HCT116 (cell line): ENCODE results near the gene SLC25A41. TPM values are rescaled to one million over a fixed set of nuclear protein-coding genes. Genes with fewer than 3 reads are reported as not detected.
A peak's percentile ranks its signal among the peaks of the same experiment; 100 is the strongest.

ENCODE experiments used
- ATAC-seq: fragments of 200-7000 bp; cut with Tn5 transposase; 2 replicates; pipeline ENCODE4 v1.9.1; 2020; ENCODE audit warnings: mild to moderate bottlenecking, moderate library complexity
- BruUV-seq: library from RNA; stranded (reverse); fragments of 400-500 nt; replicated peaks from 2 replicates; lab custom pipeline; 2021; lab: Mats Ljungman, UMichigan
- CTCF ChIA-PET: fragments of 300-600 bp; sonication (Branson Sonifier 250); formaldehyde crosslinking; loops from one replicate; lab custom pipeline; 2021; ENCODE audit warnings: antibody characterized with exemption; lab: Charles Lee
- POLR2A ChIA-PET: fragments of 300-600, 350-600 bp; sonication (Branson Sonifier 250); formaldehyde crosslinking; loops from one replicate; lab custom pipeline; 2021; ENCODE audit warnings: antibody characterized with exemption; lab: Charles Lee
- RAD21 ChIA-PET, 2 experiments: fragments of 300-600 bp; sonication (Branson Sonifier 250); formaldehyde crosslinking; loops; one replicate each; lab custom pipeline; 2023; ENCODE audit warnings: low total read pairs in 2 of 2; ENCODE audit not compliant: uncharacterized antibody in 2 of 2, unreplicated experiment in 2 of 2, low non-redundant PET in 1 of 2; lab: Charles Lee
- DNase-seq: peaks from one replicate; pipeline ENCODE4 v3.0.0-alpha.2; 2010; ENCODE audit warnings: low read depth, low spot score
- H2AFZ ChIP-seq: fragments of 200-600 bp; shearing (Covaris generic), sonication (generic); 2 replicates; pipeline ENCODE4 v1.6.1; 2017; ENCODE audit warnings: low read depth, mixed run types, mixed read lengths, antibody characterized with exemption, low read length; ENCODE audit not compliant: poor library complexity, severe bottlenecking
- H3K27ac ChIP-seq: 2 replicates; pipeline ENCODE4 v1.5.1; 2012; ENCODE audit warnings: low read depth, low read length
- H3K27me3 ChIP-seq: fragments of 200-600 bp; sonication (generic); 2 replicates; pipeline ENCODE4 v1.6.1; 2016; ENCODE audit warnings: mixed run types, low read length, mixed read lengths; ENCODE audit not compliant: insufficient read depth
- H3K36me3 ChIP-seq, 2 experiments: fragments of 200-500 bp in 1 of 2; fragments of 200-600 bp in 1 of 2; sonication (Bioruptor generic) in 1 of 2; sonication (generic) in 1 of 2; 2 replicates each; pipeline versions ENCODE4 v1.5.1 to v1.6.1; 2014 to 2016; ENCODE audit warnings: low read length in 2 of 2, inconsistent platforms in 1 of 2, mixed read lengths in 1 of 2, mixed run types in 1 of 2; ENCODE audit not compliant: insufficient read depth in 2 of 2, control insufficient read depth in 1 of 2
- H3K4me1 ChIP-seq, 2 experiments: fragments of 200-600 bp in 1 of 2; sonication (generic) in 1 of 2; 2 replicates each; pipeline versions ENCODE4 v1.5.1 to v1.6.1; 2012 to 2017; ENCODE audit warnings: low read length in 2 of 2, inconsistent platforms in 1 of 2, mild to moderate bottlenecking in 1 of 2, mixed read lengths in 1 of 2, mixed run types in 1 of 2, moderate library complexity in 1 of 2; ENCODE audit not compliant: insufficient read depth in 2 of 2, control insufficient read depth in 1 of 2
- H3K4me2 ChIP-seq: fragments of 200-600 bp; sonication (generic); 2 replicates; pipeline ENCODE4 v1.6.1; 2017; ENCODE audit warnings: mixed run types, low read length, mixed read lengths
- H3K4me3 ChIP-seq, 2 experiments: fragments of 200-600 bp in 1 of 2; sonication (generic) in 1 of 2; replicated peaks in 1 of 2; 2 replicates each; pipeline ENCODE4 v1.5.1; 2011 to 2016; ENCODE audit warnings: low read length in 2 of 2, control low read depth in 1 of 2, low read depth in 1 of 2, mild to moderate bottlenecking in 1 of 2, mixed read lengths in 1 of 2, mixed run types in 1 of 2
- H3K79me2 ChIP-seq: fragments of 200-600 bp; sonication (generic); 2 replicates; pipeline ENCODE4 v1.6.1; 2017; ENCODE audit warnings: mild to moderate bottlenecking, mixed run types, low read length, moderate library complexity, mixed read lengths; ENCODE audit not compliant: insufficient read depth
- H3K9ac ChIP-seq: fragments of 200-600 bp; sonication (generic); 2 replicates; pipeline ENCODE4 v1.6.1; 2016; ENCODE audit warnings: low read length, mixed read lengths
- H3K9me2 ChIP-seq: fragments of 200-600 bp; sonication (generic), shearing (Covaris generic); 2 replicates; pipeline ENCODE4 v1.6.1; 2017; ENCODE audit warnings: mixed run types, mild to moderate bottlenecking, moderate library complexity; ENCODE audit not compliant: insufficient read depth
- H3K9me3 ChIP-seq, 2 experiments: fragments of 200-500 bp in 1 of 2; fragments of 200-600 bp in 1 of 2; sonication (Bioruptor generic) in 1 of 2; sonication (generic) in 1 of 2; 2 replicates each; pipeline ENCODE4 v1.6.1; 2014 to 2017; ENCODE audit warnings: low read length in 2 of 2, mixed read lengths in 2 of 2, inconsistent platforms in 1 of 2, low read depth in 1 of 2, mild to moderate bottlenecking in 1 of 2, mixed run types in 1 of 2, moderate library complexity in 1 of 2; ENCODE audit not compliant: control insufficient read depth in 1 of 2, insufficient read depth in 1 of 2
- H4K20me1 ChIP-seq: fragments of 200-600 bp; sonication (generic), shearing (Covaris generic); 2 replicates; pipeline ENCODE4 v1.6.1; 2017; ENCODE audit warnings: mixed run types, mild to moderate bottlenecking, moderate library complexity; ENCODE audit not compliant: insufficient read depth
- ATF3 ChIP-seq: IDR thresholded peaks from 2 replicates; pipeline ENCODE4 v1.6.1; 2012
- CBX3 ChIP-seq: IDR thresholded peaks from 2 replicates; pipeline ENCODE4 v1.6.1; 2012; ENCODE audit warnings: low read depth
- CTCF ChIP-seq, 3 experiments: fragments of 200-600 bp in 1 of 3; sonication (generic) in 1 of 3; IDR thresholded peaks in 2 of 3; conservative IDR thresholded peaks in 1 of 3; 2 replicates each; pipeline ENCODE4 v1.5.1; 2012 to 2017; ENCODE audit warnings: low read depth in 2 of 3, low read length in 2 of 3, antibody characterized with exemption in 1 of 3, borderline replicate concordance in 1 of 3, control low read depth in 1 of 3, mild to moderate bottlenecking in 1 of 3, mixed read lengths in 1 of 3, mixed run types in 1 of 3, moderate library complexity in 1 of 3; ENCODE audit not compliant: insufficient read depth in 1 of 3
- FOSL1 ChIP-seq: IDR thresholded peaks from 2 replicates; pipeline ENCODE4 v1.6.1; 2012; ENCODE audit warnings: low read depth
- MAX ChIP-seq: IDR thresholded peaks from 2 replicates; pipeline ENCODE4 v1.6.1; 2012
- POLR2AphosphoS5 ChIP-seq: IDR thresholded peaks from 2 replicates; pipeline ENCODE4 v1.6.1; 2011; ENCODE audit warnings: mild to moderate bottlenecking, low read depth, low read length, moderate library complexity
- RAD21 ChIP-seq: IDR thresholded peaks from 2 replicates; pipeline ENCODE4 v1.6.1; 2012; ENCODE audit warnings: low read depth, mild to moderate bottlenecking
- SIN3A ChIP-seq: IDR thresholded peaks from 2 replicates; pipeline ENCODE4 v1.6.1; 2012; ENCODE audit warnings: low read depth
- SP1 ChIP-seq: IDR thresholded peaks from 2 replicates; pipeline ENCODE4 v1.6.1; 2012; ENCODE audit warnings: low read depth
- TCF7L2 ChIP-seq: IDR thresholded peaks from 2 replicates; pipeline ENCODE4 v1.7.0; 2011; ENCODE audit warnings: borderline replicate concordance, inconsistent platforms; ENCODE audit not compliant: insufficient read depth, insufficient read length; ENCODE audit errors: extremely low read depth
- ZFX ChIP-seq: fragments of 450-650 bp; IDR thresholded peaks from 2 replicates; pipeline ENCODE4 v1.6.1; 2017
- ZNF274 ChIP-seq: fragments of 200-500 bp; sonication (Bioruptor generic); IDR thresholded peaks from 2 replicates; pipeline ENCODE4 v1.6.1; 2014; ENCODE audit warnings: mild to moderate bottlenecking, low read depth, low read length, inconsistent platforms
- intact Hi-C: fragments of 100-400 bp; cut with micrococcal nuclease; formaldehyde crosslinking; loops from 2 replicates; pipeline ENCODE4 v1.10.0; 2022
- total RNA-seq: library from RNA; stranded (reverse); gene quantifications from one replicate; pipeline ENCODE4 v1.2.1, GENCODE V29; 2021; ENCODE audit not compliant: unreplicated experiment

SLC25A41 gene
- total RNA-seq, 1 experiment from 2014 or later = 0.93 TPM

GRCh38 chr19:6465006-6465405, 31.4 kb upstream of the SLC25A41 start:
- DNase-seq = no peak
- Histone ChIP-seq H3K9me3 (no peaks in the 10 kb centered on the region), H3K79me2 (peaks cover 14% of the 10 kb centered on the region), H3K9ac (peak overlapping the region; percentile 86), H3K4me3 (peak overlapping the region; percentile 84 to 95), H4K20me1 (no peaks in the 10 kb centered on the region), H2AFZ (no peak overlapping the region), H3K4me2 (peak overlapping the region; percentile 93), H3K27ac (peak overlapping the region; percentile 74), H3K27me3 (no peaks in the 10 kb centered on the region), H3K36me3 (peaks cover 0 to 10% of the 10 kb centered on the region in 2 experiments; a peak in 2 of 4 replicates), H3K9me2 (no peaks in the 10 kb centered on the region), H3K4me1 (peaks cover 11 to 21% of the 10 kb centered on the region in 2 experiments; a peak in 3 of 4 replicates)
- no peak for ATAC-seq
- BruUV-seq = TSS peak; percentile 40
- intact Hi-C loops = no loop called here
- peak; percentile 10; the same call in 1 of the 2 replicates for TF ChIP-seq POLR2AphosphoS5
- no peak for TF ChIP-seq FOSL1
- ChIA-PET CTCF (no interaction called here), RAD21 (no interaction called here), POLR2A (no interaction called here)

GRCh38 chr19:6464070-6464873, 30.7 kb upstream of the SLC25A41 start, which contains the start of gene CRB3:
TSS of gene CRB3 (plus strand) at chr19:6464271. CDS start at chr19:6464702, 431 bp downstream.
- H3K4me3 ChIP-seq = peak within 1 kb of the TSS; percentile 84 to 95
- H3K9ac ChIP-seq = peak within 1 kb of the TSS; percentile 86
- intact Hi-C loops = no loop called here
- POLR2A ChIA-PET = no interaction called here
- peak within 1 kb of the TSS; percentile 93 for H3K4me2 ChIP-seq
- peaks cover 11 to 26% of the 10 kb centered on the region in 2 experiments; a peak in 3 of 4 replicates for H3K4me1 ChIP-seq
- H3K27ac ChIP-seq = peak within 1 kb of the TSS; percentile 74
- peaks cover 14% of the 10 kb centered on the region for H3K79me2 ChIP-seq
- no peaks in the 10 kb centered on the region for H3K9me2 ChIP-seq
- H3K36me3 ChIP-seq = peaks cover 0 to 10% of the 10 kb centered on the region in 2 experiments; a peak in 2 of 4 replicates
- no TSS peak for BruUV-seq
- H3K27me3 ChIP-seq = no peaks in the 10 kb centered on the region
- H4K20me1 ChIP-seq = no peaks in the 10 kb centered on the region
- TF ChIP-seq SP1 = peak; percentile 69; the same call in 1 of the 2 replicates
- TF ChIP-seq SIN3A = peak; percentile 74
- TF ChIP-seq ZFX = 0 out of 2 replicates have a peak, but pooled peaks have one; percentile 49
- no peak for TF ChIP-seq ATF3
- TF ChIP-seq CTCF (IDR thresholded peaks at IDR 0.05 in 2 of 3, conservative IDR thresholded peaks at IDR 0.05 in 1 of 3; ENCODE audit: borderline replicate concordance in 1 of 3, insufficient read depth in 1 of 3, low read depth in 2 of 3, low read length in 2 of 3) = no peak
- TF ChIP-seq TCF7L2 = peak; percentile 49
- TF ChIP-seq POLR2AphosphoS5 = peak; percentile 89
- no peak for TF ChIP-seq ZNF274
- TF ChIP-seq RAD21 = no peak
- no peak for TF ChIP-seq CBX3
- peak; percentile 61; the same call in 1 of the 2 replicates for TF ChIP-seq MAX
- CTCF ChIA-PET = no interaction called here
- no peaks in the 10 kb centered on the region for H3K9me3 ChIP-seq
- peak within 1 kb of the TSS; percentile 54 for H2AFZ ChIP-seq
- RAD21 ChIA-PET = interaction anchor here in 1 of 2 experiments (0.6 kb wide), 1 partner anchor 778 kb away, joined by 5 read pairs; no protein-coding TSS in a partner anchor
- ATAC-seq (peak; percentile 58), DNase-seq (peak; percentile 80)
